ENCODE measurements around the gene LRRC31. TPM values are rescaled to one million over a fixed set of nuclear protein-coding genes. Genes with fewer than 3 reads are reported as not detected.

The LRRC31 gene
- polyA plus RNA-seq, 1 of the 3 experiments (the other 2 are of a cell fraction) = not detected

DNA sequence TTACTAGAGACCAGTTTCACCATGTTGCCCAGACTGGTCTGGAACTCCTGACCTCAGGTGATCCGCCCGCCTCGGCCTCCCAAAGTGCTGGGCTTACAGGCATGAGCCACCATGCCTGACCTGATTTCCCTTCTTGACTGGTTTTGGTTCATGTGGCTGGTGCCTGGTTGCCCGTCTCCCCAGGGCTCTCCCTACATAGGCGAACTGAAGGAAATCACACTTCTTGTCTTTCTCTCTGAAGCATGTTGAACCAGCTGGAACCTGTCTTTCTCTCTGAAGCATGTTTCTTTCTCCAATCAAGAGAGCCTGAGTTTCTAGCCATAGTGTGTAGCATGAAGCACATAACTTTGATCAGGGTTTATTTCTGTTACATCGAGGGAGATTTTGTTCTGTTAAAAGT lies 25.3 kb upstream of the LRRC31 start:
- no peaks in the 10 kb centered on the region for H3K9me3 ChIP-seq
- WGBS (ENCODE audit: low lambda C conversion rate) = 66% methylated on average over 6 of the region's 6 CpGs
- CTCF ChIA-PET = interaction anchor here (1.2 kb wide), 1 partner anchor 71 kb away, joined by 4 read pairs; the partner anchor contains the start of gene SEC62

GRCh38 chr3:169894110-169894509 lies 24.4 kb upstream of the LRRC31 start:
- WGBS (ENCODE audit: low lambda C conversion rate) = 58% methylated on average over 7 of the region's 7 CpGs
- DNase-seq = no peak
- TF ChIP-seq MEF2A (IDR thresholded peaks at IDR 0.05; ENCODE audit: borderline replicate concordance, low read depth) = no peak
- no peak for TF ChIP-seq EP300 (IDR thresholded peaks at IDR 0.05; ENCODE audit: borderline replicate concordance in 1 of 2, low read depth in 1 of 2, low read length in 1 of 2)
- H4K20me1 ChIP-seq (ENCODE audit: insufficient read depth) = no peaks in the 10 kb centered on the region
- no peaks in the 10 kb centered on the region for H3F3A ChIP-seq (replicated peaks; ENCODE audit: insufficient read depth)
- H3K9me2 ChIP-seq = no peaks in the 10 kb centered on the region
- no peaks in the 10 kb centered on the region for H3K9me3 ChIP-seq
- H3K9ac ChIP-seq = no peak overlapping the region
- no peaks in the 10 kb centered on the region for H3K36me3 ChIP-seq (replicated peaks in 1 of 2; ENCODE audit: control insufficient read depth in 1 of 2, insufficient read depth in 2 of 2, low read length in 1 of 2)
- H3K27me3 ChIP-seq (ENCODE audit: insufficient read depth) = no peaks in the 10 kb centered on the region
- no peak overlapping the region for H3K4me2 ChIP-seq
- H3K79me2 ChIP-seq (ENCODE audit: insufficient read depth) = no peaks in the 10 kb centered on the region
- CTCF ChIA-PET = interaction anchor here (0.9 to 1.2 kb wide), 2 partner anchors 31 to 72 kb away, joined by 3 to 4 read pairs; partner anchors contain the start of gene SEC62
- H3K4me1 ChIP-seq (ENCODE audit: control insufficient read depth in 1 of 2, insufficient read depth in 2 of 2, low read depth in 1 of 2, low read length in 1 of 2) = no peaks in the 10 kb centered on the region
- H3K27ac ChIP-seq (ENCODE audit: low read depth in 2 of 2, low read length in 1 of 2) = no peak overlapping the region
- POLR2A ChIA-PET = no interaction called here
- H2AFZ ChIP-seq (ENCODE audit: low read depth) = no peak overlapping the region
- no peak overlapping the region for H3K4me3 ChIP-seq (ENCODE audit: low read depth in 2 of 2, low read length in 1 of 2)

More for the DNA sequence above, 25.3 kb upstream of the LRRC31 start:
- Histone ChIP-seq H3K4me3 (ENCODE audit: low read depth in 2 of 2, low read length in 1 of 2) (no peak overlapping the region), H3K36me3 (replicated peaks in 1 of 2; ENCODE audit: control insufficient read depth in 1 of 2, insufficient read depth in 2 of 2, low read length in 1 of 2) (no peaks in the 10 kb centered on the region), H3K9ac (no peak overlapping the region), H3K9me2 (no peaks in the 10 kb centered on the region), H3K27ac (ENCODE audit: low read depth in 2 of 2, low read length in 1 of 2) (no peak overlapping the region), H3K27me3 (ENCODE audit: insufficient read depth) (no peaks in the 10 kb centered on the region), H3K79me2 (ENCODE audit: insufficient read depth) (no peaks in the 10 kb centered on the region), H4K20me1 (ENCODE audit: insufficient read depth) (no peaks in the 10 kb centered on the region), H3K4me2 (no peak overlapping the region), H3F3A (replicated peaks; ENCODE audit: insufficient read depth) (no peaks in the 10 kb centered on the region), H2AFZ (ENCODE audit: low read depth) (no peak overlapping the region), H3K4me1 (ENCODE audit: control insufficient read depth in 1 of 2, insufficient read depth in 2 of 2, low read depth in 1 of 2, low read length in 1 of 2) (no peaks in the 10 kb centered on the region)
- POLR2A ChIA-PET = no interaction called here
- no peak for DNase-seq
- TF ChIP-seq USF1 (IDR thresholded peaks at IDR 0.05; ENCODE audit: borderline replicate concordance, low read depth) (no peak), EZH2phosphoT487 (IDR thresholded peaks at IDR 0.05; ENCODE audit: borderline replicate concordance, low read depth) (no peak), EP300 (IDR thresholded peaks at IDR 0.05; ENCODE audit: borderline replicate concordance in 1 of 2, low read depth in 1 of 2, low read length in 1 of 2) (no peak), ZBTB33 (IDR thresholded peaks at IDR 0.05; ENCODE audit: borderline replicate concordance, low read depth) (no peak), FOXM1 (IDR thresholded peaks at IDR 0.05; ENCODE audit: low read depth) (no peak), YY1 (IDR thresholded peaks at IDR 0.05; ENCODE audit: low read depth) (no peak)

DNA sequence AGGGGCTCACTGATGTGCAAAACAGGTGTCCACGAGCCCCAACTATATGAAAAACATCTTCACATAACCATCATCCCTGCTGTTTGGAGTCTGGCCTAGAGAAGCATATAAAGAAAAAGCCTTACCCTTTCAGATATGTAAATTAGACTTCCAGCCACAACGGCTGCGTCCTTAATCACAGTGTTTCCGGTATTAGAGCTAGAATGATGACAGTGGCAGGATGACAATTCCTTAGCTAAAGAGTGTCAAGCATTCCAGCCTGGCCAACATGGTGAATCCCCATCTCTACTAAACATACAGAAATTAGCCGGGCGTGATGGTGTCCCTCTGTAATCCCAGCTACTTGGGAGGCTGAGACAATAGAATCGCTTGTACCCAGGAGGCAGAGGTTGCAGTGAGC lies 22.2 kb upstream of the LRRC31 start:
- DNase-seq = no peak
- Histone ChIP-seq H3K27ac (ENCODE audit: low read depth in 2 of 2, low read length in 1 of 2) (no peak overlapping the region), H3K4me3 (ENCODE audit: low read depth in 2 of 2, low read length in 1 of 2) (no peak overlapping the region), H4K20me1 (ENCODE audit: insufficient read depth) (no peaks in the 10 kb centered on the region), H3F3A (replicated peaks; ENCODE audit: insufficient read depth) (no peaks in the 10 kb centered on the region), H3K9ac (no peak overlapping the region), H3K4me2 (no peak overlapping the region), H3K4me1 (ENCODE audit: control insufficient read depth in 1 of 2, insufficient read depth in 2 of 2, low read depth in 1 of 2, low read length in 1 of 2) (no peaks in the 10 kb centered on the region; a peak in 1 of 4 replicates), H3K79me2 (ENCODE audit: insufficient read depth) (no peaks in the 10 kb centered on the region), H3K9me3 (no peaks in the 10 kb centered on the region), H3K27me3 (ENCODE audit: insufficient read depth) (no peaks in the 10 kb centered on the region), H3K9me2 (no peaks in the 10 kb centered on the region), H2AFZ (ENCODE audit: low read depth) (no peak overlapping the region), H3K36me3 (replicated peaks in 1 of 2; ENCODE audit: control insufficient read depth in 1 of 2, insufficient read depth in 2 of 2, low read length in 1 of 2) (no peaks in the 10 kb centered on the region)
- TF ChIP-seq MXI1 (IDR thresholded peaks at IDR 0.05; ENCODE audit: low read depth, low read length) = no peak
- TF ChIP-seq YY1 (IDR thresholded peaks at IDR 0.05; ENCODE audit: low read depth) = no peak
- TF ChIP-seq GATA2 (CRISPR knock-in tag; IDR thresholded peaks at IDR 0.05) = no peak
- POLR2A ChIA-PET = no interaction called here
- CTCF ChIA-PET = no interaction called here
- WGBS (ENCODE audit: low lambda C conversion rate) = 78% methylated on average over 7 of the region's 7 CpGs

Measured in SK-N-SH (cell line).